ENCODE measurements around the gene ZNF275.

- no peak for TF ChIP-seq RCOR1 (IDR thresholded peaks at IDR 0.05; ENCODE audit: insufficient replicate concordance, low read length)
- TF ChIP-seq CTCF (conservative IDR thresholded peaks at IDR 0.05; ENCODE audit: low read depth, low read length) = no peak
Measured at GRCh38 chrX:153321381-153322124, 12.4 kb upstream of the ZNF275 start, which contains the start of gene PNMA6F.
